ENCODE measurements around the gene ACYP2.

Gene ACYP2

GRCh38 chr2:54233832-54234649, 118.6 kb downstream of the ACYP2 start:
- H3K36me3 ChIP-seq (ENCODE audit: insufficient read depth): no peaks in the 10 kb centered on the region
- H3K27me3 ChIP-seq (ENCODE audit: insufficient read depth, low read depth): no peaks in the 10 kb centered on the region
- no peak overlapping the region for H3K4me2 ChIP-seq
- no peaks in the 10 kb centered on the region for H3K79me2 ChIP-seq (ENCODE audit: insufficient read depth, low read depth)
- H3K4me1 ChIP-seq (ENCODE audit: low read depth, poor library complexity, severe bottlenecking): no peaks in the 10 kb centered on the region
- no peaks in the 10 kb centered on the region for H4K20me1 ChIP-seq (ENCODE audit: insufficient read depth)
- no peak overlapping the region for H3K4me3 ChIP-seq (IDR thresholded peaks at IDR 0.05; ENCODE audit: insufficient read depth, low read depth, low read length)
- H3K27ac ChIP-seq: no peak overlapping the region
- no peak overlapping the region for H3K9ac ChIP-seq
- TF ChIP-seq CTCF (conservative IDR thresholded peaks at IDR 0.05; ENCODE audit: low read depth, low read length): no peak
- H2AFZ ChIP-seq (ENCODE audit: low read depth): no peak overlapping the region

GRCh38 chr2:54237428-54237827, 122.0 kb downstream of the ACYP2 start:
- Histone ChIP-seq H3K4me1 (ENCODE audit: low read depth, poor library complexity, severe bottlenecking) (no peaks in the 10 kb centered on the region), H3K27ac (no peak overlapping the region), H4K20me1 (ENCODE audit: insufficient read depth) (no peaks in the 10 kb centered on the region), H3K27me3 (ENCODE audit: insufficient read depth, low read depth) (no peaks in the 10 kb centered on the region), H3K9ac (no peak overlapping the region), H2AFZ (ENCODE audit: low read depth) (no peak overlapping the region), H3K4me3 (IDR thresholded peaks at IDR 0.05; ENCODE audit: insufficient read depth, low read depth, low read length) (no peak overlapping the region), H3K79me2 (ENCODE audit: insufficient read depth, low read depth) (no peaks in the 10 kb centered on the region), H3K4me2 (no peak overlapping the region), H3K36me3 (ENCODE audit: insufficient read depth) (no peaks in the 10 kb centered on the region)
- no peak for TF ChIP-seq CTCF (conservative IDR thresholded peaks at IDR 0.05; ENCODE audit: low read depth, low read length)

GRCh38 chr2:54239427-54239826, 124.0 kb downstream of the ACYP2 start:
- Histone ChIP-seq H3K4me3 (IDR thresholded peaks at IDR 0.05; ENCODE audit: insufficient read depth, low read depth, low read length) (no peak overlapping the region), H3K79me2 (ENCODE audit: insufficient read depth, low read depth) (no peaks in the 10 kb centered on the region), H3K27me3 (ENCODE audit: insufficient read depth, low read depth) (no peaks in the 10 kb centered on the region), H2AFZ (ENCODE audit: low read depth) (no peak overlapping the region), H3K9ac (no peak overlapping the region), H3K4me1 (ENCODE audit: low read depth, poor library complexity, severe bottlenecking) (no peaks in the 10 kb centered on the region), H3K4me2 (no peak overlapping the region), H3K36me3 (ENCODE audit: insufficient read depth) (no peaks in the 10 kb centered on the region), H4K20me1 (ENCODE audit: insufficient read depth) (no peaks in the 10 kb centered on the region), H3K27ac (no peak overlapping the region)
- no peak for TF ChIP-seq CTCF (conservative IDR thresholded peaks at IDR 0.05; ENCODE audit: low read depth, low read length)

GRCh38 chr2:54240515-54241469, 125.4 kb downstream of the ACYP2 start:
- Histone ChIP-seq H3K4me1 (ENCODE audit: low read depth, poor library complexity, severe bottlenecking) (no peaks in the 10 kb centered on the region), H3K4me3 (IDR thresholded peaks at IDR 0.05; ENCODE audit: insufficient read depth, low read depth, low read length) (no peak overlapping the region), H3K4me2 (no peak overlapping the region), H4K20me1 (ENCODE audit: insufficient read depth) (no peaks in the 10 kb centered on the region), H3K27me3 (ENCODE audit: insufficient read depth, low read depth) (no peaks in the 10 kb centered on the region), H3K9ac (no peak overlapping the region), H2AFZ (ENCODE audit: low read depth) (no peak overlapping the region), H3K36me3 (ENCODE audit: insufficient read depth) (no peaks in the 10 kb centered on the region), H3K79me2 (ENCODE audit: insufficient read depth, low read depth) (no peaks in the 10 kb centered on the region), H3K27ac (no peak overlapping the region)
- TF ChIP-seq CTCF (conservative IDR thresholded peaks at IDR 0.05; ENCODE audit: low read depth, low read length): no peak
